ACC112 (cell line): ENCODE measurements around the gene TSC22D1.
A peak's percentile ranks its signal among the peaks of the same experiment; 100 is the strongest.

Experiments
- H2AFZ ChIP-seq: fragments of 200-600 bp; sonication (generic); one replicate; pipeline ENCODE4 v1.6.0; 2017; ENCODE audit warnings: antibody characterized with exemption, low read length; ENCODE audit not compliant: unreplicated experiment
- H3K27ac ChIP-seq: fragments of 200-600 bp; sonication (generic); 2 replicates; pipeline ENCODE4 v1.5.1; 2014; ENCODE audit warnings: low read depth, mild to moderate bottlenecking, antibody characterized with exemption, low read length, moderate library complexity
- H3K27me3 ChIP-seq: fragments of 200-600 bp; sonication (generic); 2 replicates; pipeline ENCODE4 v1.6.1; 2014; ENCODE audit warnings: mild to moderate bottlenecking, antibody characterized with exemption, low read length, moderate library complexity, mixed read lengths; ENCODE audit not compliant: insufficient read depth
- H3K36me3 ChIP-seq: fragments of 200-600 bp; sonication (generic); 2 replicates; pipeline ENCODE4 v1.6.1; 2016; ENCODE audit warnings: mild to moderate bottlenecking, antibody characterized with exemption, low read length, moderate library complexity, mixed read lengths; ENCODE audit not compliant: insufficient read depth
- H3K4me1 ChIP-seq: fragments of 200-600 bp; sonication (generic); one replicate; pipeline ENCODE4 v1.6.1; 2016; ENCODE audit warnings: low read length, mixed read lengths; ENCODE audit not compliant: insufficient read depth, unreplicated experiment, control insufficient read depth
- H3K4me3 ChIP-seq: fragments of 200-600 bp; sonication (generic); 2 replicates; pipeline ENCODE4 v1.5.1; 2014; ENCODE audit warnings: mild to moderate bottlenecking, low read depth, low read length
- H3K79me2 ChIP-seq: fragments of 200-600 bp; sonication (generic); one replicate; pipeline ENCODE4 v1.6.0; 2016; ENCODE audit warnings: low read length; ENCODE audit not compliant: control insufficient read depth, unreplicated experiment, insufficient read depth

Gene TSC22D1

GRCh38 chr13:44440046-44440608, 136.0 kb downstream of the TSC22D1 start:
- H3K36me3 ChIP-seq = no peaks in the 10 kb centered on the region
- no peak overlapping the region for H3K4me3 ChIP-seq
- no peaks in the 10 kb centered on the region for H3K27me3 ChIP-seq
- no peak overlapping the region for H3K27ac ChIP-seq
- H2AFZ ChIP-seq = no peak overlapping the region
- H3K4me1 ChIP-seq = peaks cover 6% of the 10 kb centered on the region
- peaks cover 12% of the 10 kb centered on the region for H3K79me2 ChIP-seq

- Histone ChIP-seq H3K27me3 (no peaks in the 10 kb centered on the region), H3K4me3 (no peak overlapping the region), H2AFZ (no peak overlapping the region), H3K79me2 (peaks cover 16% of the 10 kb centered on the region), H3K27ac (no peak overlapping the region), H3K4me1 (peaks cover 9% of the 10 kb centered on the region), H3K36me3 (0 out of 2 replicates have a peak, but pooled peaks cover under 1% of the 10 kb centered on the region)
Observed at GRCh38 chr13:44439452-44440024, 136.6 kb downstream of the TSC22D1 start.

- H3K4me3 ChIP-seq = no peak overlapping the region
- no peak overlapping the region for H3K27ac ChIP-seq
- H2AFZ ChIP-seq = no peak overlapping the region
- H3K79me2 ChIP-seq = peaks cover 22% of the 10 kb centered on the region
- no peaks in the 10 kb centered on the region for H3K27me3 ChIP-seq
- peaks cover 21% of the 10 kb centered on the region for H3K4me1 ChIP-seq
- peaks cover 14% of the 10 kb centered on the region for H3K36me3 ChIP-seq
Observed at GRCh38 chr13:44438234-44438579, 137.9 kb downstream of the TSC22D1 start.

- Histone ChIP-seq H2AFZ (peak overlapping the region; percentile 26), H3K79me2 (peaks cover 22% of the 10 kb centered on the region), H3K36me3 (peaks cover 17% of the 10 kb centered on the region), H3K4me3 (peak overlapping the region; percentile 82), H3K4me1 (peaks cover 26% of the 10 kb centered on the region), H3K27ac (peak overlapping the region; percentile 78), H3K27me3 (no peaks in the 10 kb centered on the region)
Observed at GRCh38 chr13:44437356-44438233, 138.5 kb downstream of the TSC22D1 start.

- peaks cover 26% of the 10 kb centered on the region for H3K4me1 ChIP-seq
- no peak overlapping the region for H2AFZ ChIP-seq
- peaks cover 22% of the 10 kb centered on the region for H3K79me2 ChIP-seq
- no peaks in the 10 kb centered on the region for H3K27me3 ChIP-seq
- peak overlapping the region; percentile 83 for H3K27ac ChIP-seq
- peaks cover 17% of the 10 kb centered on the region for H3K36me3 ChIP-seq
- H3K4me3 ChIP-seq = peak overlapping the region; percentile 82
Observed at GRCh38 chr13:44436589-44437337, 139.4 kb downstream of the TSC22D1 start.

GRCh38 chr13:44435919-44436510, 140.1 kb downstream of the TSC22D1 start:
- no peaks in the 10 kb centered on the region for H3K27me3 ChIP-seq
- peaks cover 17% of the 10 kb centered on the region for H3K36me3 ChIP-seq
- peaks cover 26% of the 10 kb centered on the region for H3K4me1 ChIP-seq
- H3K4me3 ChIP-seq = peak overlapping the region; percentile 82
- peak overlapping the region; percentile 83 for H3K27ac ChIP-seq
- H3K79me2 ChIP-seq = peaks cover 22% of the 10 kb centered on the region
- no peak overlapping the region for H2AFZ ChIP-seq

- H3K79me2 ChIP-seq = peaks cover 22% of the 10 kb centered on the region
Observed at GRCh38 chr13:44435142-44435918, 140.8 kb downstream of the TSC22D1 start.

GRCh38 chr13:44434766-44435141, 141.4 kb downstream of the TSC22D1 start:
- Histone ChIP-seq H3K36me3 (peaks cover 17% of the 10 kb centered on the region), H3K4me3 (peak overlapping the region; percentile 82), H3K4me1 (peaks cover 26% of the 10 kb centered on the region), H3K79me2 (peaks cover 22% of the 10 kb centered on the region), H2AFZ (no peak overlapping the region), H3K27me3 (no peaks in the 10 kb centered on the region), H3K27ac (peak overlapping the region; percentile 83)

More at GRCh38 chr13:44435142-44435918, 140.8 kb downstream of the TSC22D1 start:
- no peaks in the 10 kb centered on the region for H3K27me3 ChIP-seq
- no peak overlapping the region for H2AFZ ChIP-seq
- peak overlapping the region; percentile 83 for H3K27ac ChIP-seq
- peaks cover 26% of the 10 kb centered on the region for H3K4me1 ChIP-seq
- peak overlapping the region; percentile 82 for H3K4me3 ChIP-seq
- H3K36me3 ChIP-seq = peaks cover 17% of the 10 kb centered on the region

GRCh38 chr13:44433863-44434765, 142.0 kb downstream of the TSC22D1 start:
- Histone ChIP-seq H3K27me3 (no peaks in the 10 kb centered on the region), H3K4me3 (peak overlapping the region; percentile 82), H3K36me3 (peaks cover 17% of the 10 kb centered on the region), H3K27ac (peak overlapping the region; percentile 83; the same call in 1 of the 2 replicates), H3K4me1 (peaks cover 26% of the 10 kb centered on the region), H3K79me2 (peaks cover 22% of the 10 kb centered on the region), H2AFZ (no peak overlapping the region)
